H1 (cell line): ENCODE data around the gene CFAP74. TPM values are rescaled to one million over a fixed set of nuclear protein-coding genes. Genes with fewer than 3 reads are reported as not detected.

ENCODE experiments used
- CHD2 ChIP-seq: IDR thresholded peaks from 2 replicates; pipeline ENCODE4 v1.6.1; 2012; ENCODE audit warnings: low read length, improper control_type of control experiment
- EP300 ChIP-seq, 2 experiments: IDR thresholded peaks; 1 replicate in 1 of 2; 2 replicates in 1 of 2; pipeline ENCODE4 v1.6.1; 2011 to 2012; ENCODE audit warnings: low read depth in 2 of 2, low read length in 2 of 2, mild to moderate bottlenecking in 2 of 2, borderline replicate concordance in 1 of 2, inconsistent platforms in 1 of 2, moderate library complexity in 1 of 2
- HDAC6 ChIP-seq: IDR thresholded peaks from one replicate; pipeline ENCODE4 v1.7.1; 2012; ENCODE audit warnings: low read depth, mild to moderate bottlenecking, inconsistent platforms, low read length, moderate library complexity
- KDM5A ChIP-seq: fragments of 200-600 bp; IDR thresholded peaks from 2 replicates; pipeline ENCODE4 v1.7.1; 2012; ENCODE audit warnings: mild to moderate bottlenecking, low read length, inconsistent platforms, mixed read lengths
- POU5F1 ChIP-seq: IDR thresholded peaks from 2 replicates; pipeline ENCODE4 v1.6.1; 2011; ENCODE audit warnings: low read depth, mild to moderate bottlenecking, low read length, moderate library complexity
- SIX5 ChIP-seq: IDR thresholded peaks from 2 replicates; pipeline ENCODE4 v1.6.1; 2011; ENCODE audit warnings: mild to moderate bottlenecking, low read depth, low read length
- polyA plus RNA-seq, 7 experiments: library from polyadenylated mRNA; depleted of rRNA in 3 of 7; stranded (reverse) in 5 of 7; unstranded in 2 of 7; fragments of >200 nt in 5 of 7; fragments of 200-250 nt in 2 of 7; gene quantifications; 1 replicate in 5 of 7; 2 replicates in 1 of 7; 4 replicates in 1 of 7; pipeline versions ENCODE4 v1.2.1 to v1.2.3, GENCODE V29; 2011 to 2013; ENCODE audit warnings: missing spikeins in 2 of 7, mixed read lengths in 2 of 7
- total RNA-seq: library from RNA; stranded (reverse); fragmentation: NEBNext Ultra II Directional; extraction: Animal tissue kit (Norgen Biotek cat#: 25700); gene quantifications from 2 replicates; pipeline ENCODE4 v1.2.1, GENCODE V29; 2021

Gene CFAP74
- total and polyA plus RNA-seq, 2 of the 8 experiments (the other 6 are each of a cell fraction or from before 2014, with no cell fraction given), result 0.09 to 0.20 TPM

GRCh38 chr1:1986451-1987141 lies 17.0 kb downstream of the CFAP74 start (continued):
- TF ChIP-seq HDAC6 (no peak), CHD2 (no peak), KDM5A (no peak), SIX5 (no peak), POU5F1 (no peak), EP300 (IDR thresholded peaks at IDR 0.05; ENCODE audit: borderline replicate concordance in 1 of 2, low read depth in 2 of 2, low read length in 2 of 2) (no peak)
- TF ChIP-seq, all 59 proteins: peak for 0
